ENCODE measurements around the gene USP25.

The USP25 gene

DNA sequence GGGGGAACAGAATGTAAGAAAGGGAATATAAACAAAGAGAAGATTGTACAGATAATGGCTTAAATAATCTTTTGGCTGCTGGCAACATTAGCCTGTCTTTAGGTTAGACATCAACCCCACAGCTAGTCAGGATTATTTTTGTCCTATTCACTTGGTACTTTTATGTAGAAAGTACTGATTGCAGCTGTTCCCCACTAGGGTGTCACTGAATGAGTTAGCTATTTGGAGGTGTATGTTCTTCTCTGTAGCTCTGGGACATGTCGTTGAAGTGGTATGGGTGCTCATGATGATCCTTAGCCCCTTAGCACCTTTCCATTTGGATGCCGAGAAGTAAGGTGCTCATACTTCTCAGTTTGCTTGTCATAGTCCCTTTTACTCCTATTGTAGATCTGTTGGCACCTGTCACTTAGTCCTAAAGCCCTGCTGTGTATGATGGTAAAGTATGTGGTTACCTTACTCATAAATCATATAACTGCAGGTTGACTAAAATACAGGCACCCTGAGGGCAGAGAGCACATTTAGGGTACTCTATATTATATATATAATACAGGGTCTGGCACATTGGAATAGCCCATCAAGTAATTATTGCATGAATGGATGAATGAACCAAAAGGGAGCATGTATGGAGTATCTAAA lies 64.6 kb downstream of the USP25 start:
- Histone ChIP-seq H3K4me3 (ENCODE audit: insufficient read length, low read depth) (no peak overlapping the region), H3K27me3 (ENCODE audit: insufficient read depth, insufficient read length) (no peaks in the 10 kb centered on the region), H3K4me1 (ENCODE audit: insufficient read depth, insufficient read length) (no peaks in the 10 kb centered on the region), H3K36me3 (ENCODE audit: insufficient read depth, insufficient read length, low read length) (peaks cover 4% of the 10 kb centered on the region), H3K9ac (ENCODE audit: insufficient read length, low read depth) (no peak overlapping the region), H3K9me3 (ENCODE audit: insufficient read depth, low read length) (no peaks in the 10 kb centered on the region)
- DNase-seq (ENCODE audit: low read depth, low spot score): no peak
- no peak for TF ChIP-seq SUZ12 (IDR thresholded peaks at IDR 0.05; ENCODE audit: extremely low read depth, insufficient read depth, insufficient read length)
- no peak for TF ChIP-seq YY1 (IDR thresholded peaks at IDR 0.05; ENCODE audit: insufficient read depth, insufficient read length)
- TF ChIP-seq ZNF274 (IDR thresholded peaks at IDR 0.05; ENCODE audit: low read depth, low read length): no peak

DNA sequence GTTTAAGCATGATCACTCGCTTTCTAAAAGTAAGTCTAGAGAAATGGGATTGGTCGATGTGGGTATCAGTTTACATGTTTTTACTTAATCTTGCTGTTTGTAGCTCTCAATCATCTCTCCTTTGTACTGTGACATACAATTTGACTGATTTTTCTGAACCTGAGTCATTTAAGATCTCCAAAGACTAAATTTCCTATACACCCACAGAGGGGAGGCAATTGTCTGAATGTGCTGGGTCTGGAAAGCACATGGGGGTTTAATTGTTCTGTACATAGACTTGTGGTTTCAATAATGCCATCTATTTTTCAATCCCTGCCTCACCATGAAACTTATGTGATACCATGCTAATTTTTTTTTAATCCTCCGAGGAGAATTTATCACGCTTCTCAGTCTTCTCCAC lies 65.8 kb downstream of the USP25 start:
- TF ChIP-seq ZNF274 (IDR thresholded peaks at IDR 0.05; ENCODE audit: low read depth, low read length) (no peak), YY1 (IDR thresholded peaks at IDR 0.05; ENCODE audit: insufficient read depth, insufficient read length) (no peak), SUZ12 (IDR thresholded peaks at IDR 0.05; ENCODE audit: extremely low read depth, insufficient read depth, insufficient read length) (no peak)
- no peaks in the 10 kb centered on the region for H3K4me1 ChIP-seq (ENCODE audit: insufficient read depth, insufficient read length)
- peaks cover 4% of the 10 kb centered on the region for H3K36me3 ChIP-seq (ENCODE audit: insufficient read depth, insufficient read length, low read length)
- no peak overlapping the region for H3K9ac ChIP-seq (ENCODE audit: insufficient read length, low read depth)
- DNase-seq (ENCODE audit: low read depth, low spot score): no peak
- no peak overlapping the region for H3K4me3 ChIP-seq (ENCODE audit: insufficient read length, low read depth)
- no peaks in the 10 kb centered on the region for H3K9me3 ChIP-seq (ENCODE audit: insufficient read depth, low read length)
- no peaks in the 10 kb centered on the region for H3K27me3 ChIP-seq (ENCODE audit: insufficient read depth, insufficient read length)

DNA sequence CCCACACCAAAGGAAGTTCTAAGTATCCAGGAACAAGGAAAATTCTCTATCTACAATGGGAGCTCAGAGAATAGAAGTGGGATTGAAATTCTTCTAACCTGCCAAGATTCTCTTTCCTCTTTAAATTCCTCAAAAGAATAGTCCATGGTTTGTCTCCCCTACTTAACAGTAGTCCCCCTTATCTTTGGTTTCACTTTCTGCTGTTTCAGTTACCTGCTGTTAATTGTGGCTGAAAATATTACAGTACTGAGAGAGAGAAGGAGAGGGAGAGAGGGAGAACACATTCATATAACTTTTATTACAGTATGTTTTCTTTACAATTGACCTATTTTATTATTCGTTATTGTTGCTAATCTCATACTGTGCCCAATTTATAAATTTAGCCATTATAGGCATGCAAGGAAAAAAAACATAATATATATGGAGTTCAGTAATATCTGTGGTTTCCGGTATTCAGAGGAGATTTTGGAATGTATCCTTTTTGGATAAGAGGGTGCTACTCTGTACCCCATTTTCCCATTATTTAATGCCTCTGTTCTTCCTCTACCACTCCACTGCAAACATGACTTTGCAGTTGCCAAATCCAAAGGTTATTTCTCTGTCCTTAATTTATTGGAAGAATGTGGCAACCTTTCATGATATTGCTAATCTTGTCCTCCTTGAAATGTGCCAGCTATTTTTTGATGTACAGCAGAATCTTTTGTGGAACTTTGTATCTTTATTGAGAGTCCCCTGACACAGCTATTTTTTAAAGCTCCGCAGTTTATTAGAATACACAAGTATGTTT lies 68.0 kb downstream of the USP25 start:
- Histone ChIP-seq H3K4me3 (ENCODE audit: insufficient read length, low read depth) (no peak overlapping the region), H3K27me3 (ENCODE audit: insufficient read depth, insufficient read length) (no peaks in the 10 kb centered on the region), H3K4me1 (ENCODE audit: insufficient read depth, insufficient read length) (no peaks in the 10 kb centered on the region), H3K36me3 (ENCODE audit: insufficient read depth, insufficient read length, low read length) (peaks cover 4% of the 10 kb centered on the region), H3K9ac (ENCODE audit: insufficient read length, low read depth) (no peak overlapping the region), H3K9me3 (ENCODE audit: insufficient read depth, low read length) (no peaks in the 10 kb centered on the region)
- no peak for DNase-seq (ENCODE audit: low read depth, low spot score)
- TF ChIP-seq ZNF274 (IDR thresholded peaks at IDR 0.05; ENCODE audit: low read depth, low read length) (no peak), YY1 (IDR thresholded peaks at IDR 0.05; ENCODE audit: insufficient read depth, insufficient read length) (no peak), SUZ12 (IDR thresholded peaks at IDR 0.05; ENCODE audit: extremely low read depth, insufficient read depth, insufficient read length) (no peak)

DNA sequence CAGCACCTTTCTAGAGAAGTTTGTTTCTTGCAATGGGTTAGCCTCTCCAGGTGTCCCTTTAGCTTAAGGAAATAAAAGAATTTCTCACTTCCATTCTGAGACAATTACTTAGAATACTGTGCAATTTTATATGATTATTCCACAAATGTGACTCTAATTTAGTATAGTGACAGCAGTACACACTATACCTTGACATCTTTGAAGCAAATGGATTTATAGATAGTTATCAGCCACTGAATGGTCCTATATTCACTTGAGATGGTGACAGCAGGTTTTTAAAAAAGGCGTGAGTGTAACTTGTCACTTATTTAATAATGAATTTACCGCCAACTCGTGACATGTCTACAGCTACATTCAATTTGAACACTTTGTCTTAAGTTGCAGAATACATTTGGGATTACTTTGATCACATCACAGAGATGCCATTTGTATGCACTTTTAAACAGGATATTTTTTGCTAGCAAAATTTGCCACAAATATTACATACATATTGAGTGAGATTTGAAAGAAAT lies 71.6 kb downstream of the USP25 start:
- Histone ChIP-seq H3K27me3 (ENCODE audit: insufficient read depth, insufficient read length) (no peaks in the 10 kb centered on the region), H3K36me3 (ENCODE audit: insufficient read depth, insufficient read length, low read length) (peaks cover 16% of the 10 kb centered on the region), H3K9ac (ENCODE audit: insufficient read length, low read depth) (no peak overlapping the region), H3K4me3 (ENCODE audit: insufficient read length, low read depth) (no peak overlapping the region), H3K4me1 (ENCODE audit: insufficient read depth, insufficient read length) (no peaks in the 10 kb centered on the region), H3K9me3 (ENCODE audit: insufficient read depth, low read length) (no peaks in the 10 kb centered on the region)
- no peak for TF ChIP-seq ZNF274 (IDR thresholded peaks at IDR 0.05; ENCODE audit: low read depth, low read length)
- no peak for TF ChIP-seq YY1 (IDR thresholded peaks at IDR 0.05; ENCODE audit: insufficient read depth, insufficient read length)
- TF ChIP-seq SUZ12 (IDR thresholded peaks at IDR 0.05; ENCODE audit: extremely low read depth, insufficient read depth, insufficient read length): no peak
- DNase-seq (ENCODE audit: low read depth, low spot score): no peak

DNA sequence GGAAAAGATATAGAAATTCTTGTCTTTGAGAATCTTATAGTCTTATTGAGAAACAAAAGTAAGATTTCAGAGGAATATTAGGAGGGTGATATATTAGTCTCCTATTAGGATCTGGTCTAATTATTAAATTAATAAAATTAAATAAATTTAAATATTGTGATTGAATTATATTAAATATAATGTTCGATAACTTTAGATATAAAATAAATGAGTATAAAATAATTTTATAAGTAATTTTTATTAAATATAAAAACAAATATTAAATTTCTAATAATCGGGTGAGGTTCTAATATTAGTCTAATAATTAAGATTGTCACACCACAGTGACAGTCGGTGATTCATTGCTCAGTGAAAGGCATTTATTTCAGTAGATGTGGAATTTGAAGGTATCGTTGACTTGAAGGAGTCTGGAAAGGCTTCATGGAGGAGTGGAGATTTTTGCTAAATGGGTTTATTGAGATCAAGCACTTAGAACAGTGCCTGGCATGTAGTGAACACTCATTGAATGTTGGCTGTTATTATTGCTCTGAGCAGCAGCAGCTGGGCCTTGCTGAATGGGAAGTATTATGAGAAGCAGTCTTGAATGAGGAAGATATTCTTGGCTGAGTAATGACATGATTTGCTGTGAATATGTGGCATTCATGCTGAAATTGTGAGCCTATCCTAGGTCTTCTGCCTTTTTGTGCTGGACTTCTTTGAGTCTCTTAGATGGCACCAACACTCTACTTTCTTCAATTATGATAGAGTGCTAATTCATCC lies 74.6 kb downstream of the USP25 start:
- H3K9me3 ChIP-seq (ENCODE audit: insufficient read depth, low read length): no peaks in the 10 kb centered on the region
- peaks cover 28% of the 10 kb centered on the region for H3K36me3 ChIP-seq (ENCODE audit: insufficient read depth, insufficient read length, low read length)
- no peaks in the 10 kb centered on the region for H3K27me3 ChIP-seq (ENCODE audit: insufficient read depth, insufficient read length)
- no peak overlapping the region for H3K9ac ChIP-seq (ENCODE audit: insufficient read length, low read depth)
- no peak for TF ChIP-seq YY1 (IDR thresholded peaks at IDR 0.05; ENCODE audit: insufficient read depth, insufficient read length)
- TF ChIP-seq SUZ12 (IDR thresholded peaks at IDR 0.05; ENCODE audit: extremely low read depth, insufficient read depth, insufficient read length): no peak
- TF ChIP-seq ZNF274 (IDR thresholded peaks at IDR 0.05; ENCODE audit: low read depth, low read length): no peak
- no peak for DNase-seq (ENCODE audit: low read depth, low spot score)
- H3K4me1 ChIP-seq (ENCODE audit: insufficient read depth, insufficient read length): no peaks in the 10 kb centered on the region
- no peak overlapping the region for H3K4me3 ChIP-seq (ENCODE audit: insufficient read length, low read depth)

DNA sequence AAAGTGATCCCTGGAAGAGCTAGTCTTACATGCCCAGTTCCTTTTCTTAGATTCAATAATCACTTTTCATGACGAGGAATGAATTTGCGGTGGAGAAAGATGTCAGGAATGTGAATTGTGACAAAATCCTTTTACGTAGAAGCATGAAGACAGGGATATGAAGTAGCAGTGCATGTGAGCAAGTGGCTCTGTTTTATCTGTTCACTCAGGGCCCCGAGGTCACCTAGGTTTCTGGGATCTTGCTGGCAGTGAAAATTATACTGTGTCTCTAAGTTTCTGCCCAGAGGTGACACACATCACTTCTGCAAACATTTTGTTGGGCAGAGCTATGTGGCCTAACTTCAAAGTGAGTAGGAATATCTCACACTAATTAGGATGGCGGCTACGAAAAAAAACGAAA lies 79.3 kb downstream of the USP25 start:
- no peak for TF ChIP-seq YY1 (IDR thresholded peaks at IDR 0.05; ENCODE audit: insufficient read depth, insufficient read length)
- DNase-seq (ENCODE audit: low read depth, low spot score): no peak
- H3K4me1 ChIP-seq (ENCODE audit: insufficient read depth, insufficient read length): no peaks in the 10 kb centered on the region
- no peaks in the 10 kb centered on the region for H3K27me3 ChIP-seq (ENCODE audit: insufficient read depth, insufficient read length)
- peaks cover 13% of the 10 kb centered on the region for H3K9me3 ChIP-seq (ENCODE audit: insufficient read depth, low read length)
- H3K36me3 ChIP-seq (ENCODE audit: insufficient read depth, insufficient read length, low read length): peaks cover 46% of the 10 kb centered on the region
- H3K4me3 ChIP-seq (ENCODE audit: insufficient read length, low read depth): no peak overlapping the region
- no peak overlapping the region for H3K9ac ChIP-seq (ENCODE audit: insufficient read length, low read depth)

DNA sequence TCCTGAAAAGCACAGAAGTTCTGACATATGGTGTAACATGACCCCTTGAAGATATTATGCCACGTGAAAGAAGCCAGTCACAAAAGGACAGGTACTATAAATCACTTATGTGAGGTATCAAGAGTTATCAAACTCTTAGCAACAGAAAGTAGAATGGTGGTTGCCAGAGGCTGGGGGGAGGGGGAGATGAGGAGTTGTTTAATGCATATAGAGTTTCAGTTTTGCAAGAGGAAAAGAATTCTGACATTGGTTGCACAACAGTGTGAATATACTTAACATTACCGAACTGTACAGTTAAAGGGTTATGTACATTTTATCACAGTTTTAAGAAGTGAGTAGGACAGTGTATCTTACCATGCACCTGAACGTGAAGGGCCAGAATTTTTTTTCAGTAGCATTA lies 80.0 kb downstream of the USP25 start:
- DNase-seq (ENCODE audit: low read depth, low spot score): no peak
- H3K36me3 ChIP-seq (ENCODE audit: insufficient read depth, insufficient read length, low read length): peaks cover 46% of the 10 kb centered on the region
- H3K9me3 ChIP-seq (ENCODE audit: insufficient read depth, low read length): peaks cover 17% of the 10 kb centered on the region
- no peak overlapping the region for H3K9ac ChIP-seq (ENCODE audit: insufficient read length, low read depth)
- H3K4me1 ChIP-seq (ENCODE audit: insufficient read depth, insufficient read length): no peaks in the 10 kb centered on the region
- no peaks in the 10 kb centered on the region for H3K27me3 ChIP-seq (ENCODE audit: insufficient read depth, insufficient read length)
- no peak overlapping the region for H3K4me3 ChIP-seq (ENCODE audit: insufficient read length, low read depth)
- TF ChIP-seq SUZ12 (IDR thresholded peaks at IDR 0.05; ENCODE audit: extremely low read depth, insufficient read depth, insufficient read length): no peak

Data from NT2/D1 (cell line).